Tibial nerve (tissue), 4 donors: ENCODE measurements around the gene YY1. TPM values are rescaled to one million over a fixed set of nuclear protein-coding genes. Genes with fewer than 3 reads are reported as not detected.
"Not testable (repeated sequence)": the region's sequence is repeated elsewhere in the genome, so short reads cannot be mapped to it uniquely, and the experiment has no call there.

ENCODE experiments used
- DNase-seq, 2 donors: peaks; one replicate each; pipeline ENCODE4 v3.0.0-alpha.2; 2019; ENCODE audit warnings: low spot score in 2 of 2
- H3K27ac ChIP-seq, 4 donors: fragments of 200-600 bp; sonication (generic) in 3 of 4; one replicate each; pipeline ENCODE4 v1.5.1; 2017 to 2019; ENCODE audit warnings: mild to moderate bottlenecking in 1 of 4
- H3K27me3 ChIP-seq, 2 donors: fragments of 200-600 bp; sonication (generic) in 1 of 2; one replicate each; pipeline versions ENCODE4 v1.5.1 to v1.6.0; 2017 to 2019
- H3K36me3 ChIP-seq, 3 donors: fragments of 200-600 bp; sonication (generic); one replicate each; pipeline ENCODE4 v1.5.1; 2018 to 2019
- H3K4me1 ChIP-seq, 4 donors: fragments of 200-600 bp; sonication (generic) in 3 of 4; one replicate each; pipeline ENCODE4 v1.5.1; 2017 to 2019
- H3K4me3 ChIP-seq, 4 donors: fragments of 200-600 bp; sonication (generic) in 3 of 4; one replicate each; pipeline ENCODE4 v1.5.1; 2017 to 2019; ENCODE audit warnings: mild to moderate bottlenecking in 1 of 4, moderate library complexity in 1 of 4
- H3K9me3 ChIP-seq, 4 donors: fragments of 200-600 bp; sonication (generic) in 3 of 4; one replicate each; pipeline ENCODE4 v1.5.1; 2017 to 2019
- EP300 ChIP-seq, 2 donors: sonication (generic); formaldehyde crosslinking; IDR thresholded peaks; one replicate each; pipeline ENCODE4 v1.6.1; 2017; ENCODE audit warnings: antibody characterized with exemption in 2 of 2, mild to moderate bottlenecking in 1 of 2
- POLR2A ChIP-seq, 2 donors: fragments of 450-650 bp; IDR thresholded peaks; one replicate each; pipeline ENCODE4 v1.6.1; 2017; ENCODE audit warnings: antibody characterized with exemption in 2 of 2, mild to moderate bottlenecking in 2 of 2, moderate library complexity in 2 of 2
- WGBS, 2 donors: methylation state at CpG; one replicate each; pipeline ENCODE4 v1.1.5; 2018; 5-methylcytosine and 5-hydroxymethylcytosine counted together
- total RNA-seq, 4 donors: library from RNA; depleted of rRNA; stranded (reverse); fragments of >200 nt; gene quantifications; one replicate each; pipeline ENCODE4 v1.1.0, GENCODE V29; 2016
- TF ChIP-seq, protein P1 (sequence below), 5 experiments: fragments of 200-600 bp in 3 of 5; fragments of 450-650 bp in 2 of 5; sonication (generic) in 3 of 5; IDR thresholded peaks; one replicate each; pipeline ENCODE4 v1.5.1; 2016 to 2019; ENCODE audit warnings: antibody characterized with exemption in 5 of 5, mild to moderate bottlenecking in 3 of 5, moderate library complexity in 2 of 5

The YY1 gene
- total RNA-seq, 4 donors from 2014 or later: 55.9 to 60.3 (median 58.7) TPM

GRCh38 chr14:100201701-100202100 is 37.2 kb upstream of the YY1 start:
- no peaks in the 10 kb centered on the region for H3K9me3 ChIP-seq
- no peaks in the 10 kb centered on the region for H3K27me3 ChIP-seq
- TF ChIP-seq POLR2A (IDR thresholded peaks at IDR 0.05) (no peak), EP300 (IDR thresholded peaks at IDR 0.05) (no peak)
- TF ChIP-seq, protein P1, sequence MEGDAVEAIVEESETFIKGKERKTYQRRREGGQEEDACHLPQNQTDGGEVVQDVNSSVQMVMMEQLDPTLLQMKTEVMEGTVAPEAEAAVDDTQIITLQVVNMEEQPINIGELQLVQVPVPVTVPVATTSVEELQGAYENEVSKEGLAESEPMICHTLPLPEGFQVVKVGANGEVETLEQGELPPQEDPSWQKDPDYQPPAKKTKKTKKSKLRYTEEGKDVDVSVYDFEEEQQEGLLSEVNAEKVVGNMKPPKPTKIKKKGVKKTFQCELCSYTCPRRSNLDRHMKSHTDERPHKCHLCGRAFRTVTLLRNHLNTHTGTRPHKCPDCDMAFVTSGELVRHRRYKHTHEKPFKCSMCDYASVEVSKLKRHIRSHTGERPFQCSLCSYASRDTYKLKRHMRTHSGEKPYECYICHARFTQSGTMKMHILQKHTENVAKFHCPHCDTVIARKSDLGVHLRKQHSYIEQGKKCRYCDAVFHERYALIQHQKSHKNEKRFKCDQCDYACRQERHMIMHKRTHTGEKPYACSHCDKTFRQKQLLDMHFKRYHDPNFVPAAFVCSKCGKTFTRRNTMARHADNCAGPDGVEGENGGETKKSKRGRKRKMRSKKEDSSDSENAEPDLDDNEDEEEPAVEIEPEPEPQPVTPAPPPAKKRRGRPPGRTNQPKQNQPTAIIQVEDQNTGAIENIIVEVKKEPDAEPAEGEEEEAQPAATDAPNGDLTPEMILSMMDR (IDR thresholded peaks at IDR 0.05): no peak
- no peaks in the 10 kb centered on the region for H3K36me3 ChIP-seq
- no peaks in the 10 kb centered on the region for H3K4me1 ChIP-seq
- no peak overlapping the region for H3K27ac ChIP-seq
- WGBS, 2 donors: 92 to 93% methylated on average over 5 of the region's 5 CpGs
- no peak for DNase-seq
- H3K4me3 ChIP-seq: no peak overlapping the region

- Histone ChIP-seq H3K4me3 (no peak overlapping the region), H3K36me3 (peaks cover 0 to 4% (median 0%) of the 10 kb centered on the region in 3 donors), H3K27me3 (no peaks in the 10 kb centered on the region), H3K4me1 (no peaks in the 10 kb centered on the region), H3K27ac (no peak overlapping the region), H3K9me3 (no peaks in the 10 kb centered on the region)
- TF ChIP-seq, protein P1 (IDR thresholded peaks at IDR 0.05): no peak
- TF ChIP-seq EP300 (IDR thresholded peaks at IDR 0.05) (no peak), POLR2A (IDR thresholded peaks at IDR 0.05) (no peak)
- no peak for DNase-seq
- WGBS, 2 donors: 51 to 60% methylated on average over 4 of the region's 4 CpGs
These were observed 36.2 kb upstream of the YY1 start for GRCh38 chr14:100202712-100203111.

DNA sequence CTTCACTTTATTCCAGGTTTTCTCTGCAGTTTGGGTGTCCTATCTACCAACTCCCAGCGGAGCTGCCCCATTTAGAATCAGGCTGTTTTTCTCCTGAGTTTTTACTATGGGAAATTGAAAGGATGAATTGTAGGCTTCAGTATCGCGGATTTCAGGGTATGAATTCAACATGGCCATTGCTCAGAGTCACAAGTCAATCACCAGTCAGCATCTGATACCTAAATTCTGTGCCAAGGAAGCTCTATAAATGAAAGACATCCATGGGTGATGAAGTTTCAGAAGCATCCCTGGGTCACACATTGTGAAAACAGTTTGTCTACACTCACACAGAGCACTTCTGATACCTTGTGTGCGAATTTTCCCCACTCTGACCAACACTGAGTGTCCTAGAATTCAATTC is 35.8 kb upstream of the YY1 start:
- no peaks in the 10 kb centered on the region for H3K4me1 ChIP-seq
- H3K4me3 ChIP-seq: no peak overlapping the region
- no peaks in the 10 kb centered on the region for H3K9me3 ChIP-seq
- WGBS, 2 donors: 86 to 91% methylated on average over 4 of the region's 4 CpGs
- TF ChIP-seq, protein P1 (IDR thresholded peaks at IDR 0.05): no peak
- TF ChIP-seq POLR2A (IDR thresholded peaks at IDR 0.05) (no peak), EP300 (IDR thresholded peaks at IDR 0.05) (no peak)
- no peak for DNase-seq
- H3K27ac ChIP-seq: no peak overlapping the region
- no peaks in the 10 kb centered on the region for H3K27me3 ChIP-seq
- H3K36me3 ChIP-seq: peaks cover 0 to 4% (median 0%) of the 10 kb centered on the region in 3 donors

DNA sequence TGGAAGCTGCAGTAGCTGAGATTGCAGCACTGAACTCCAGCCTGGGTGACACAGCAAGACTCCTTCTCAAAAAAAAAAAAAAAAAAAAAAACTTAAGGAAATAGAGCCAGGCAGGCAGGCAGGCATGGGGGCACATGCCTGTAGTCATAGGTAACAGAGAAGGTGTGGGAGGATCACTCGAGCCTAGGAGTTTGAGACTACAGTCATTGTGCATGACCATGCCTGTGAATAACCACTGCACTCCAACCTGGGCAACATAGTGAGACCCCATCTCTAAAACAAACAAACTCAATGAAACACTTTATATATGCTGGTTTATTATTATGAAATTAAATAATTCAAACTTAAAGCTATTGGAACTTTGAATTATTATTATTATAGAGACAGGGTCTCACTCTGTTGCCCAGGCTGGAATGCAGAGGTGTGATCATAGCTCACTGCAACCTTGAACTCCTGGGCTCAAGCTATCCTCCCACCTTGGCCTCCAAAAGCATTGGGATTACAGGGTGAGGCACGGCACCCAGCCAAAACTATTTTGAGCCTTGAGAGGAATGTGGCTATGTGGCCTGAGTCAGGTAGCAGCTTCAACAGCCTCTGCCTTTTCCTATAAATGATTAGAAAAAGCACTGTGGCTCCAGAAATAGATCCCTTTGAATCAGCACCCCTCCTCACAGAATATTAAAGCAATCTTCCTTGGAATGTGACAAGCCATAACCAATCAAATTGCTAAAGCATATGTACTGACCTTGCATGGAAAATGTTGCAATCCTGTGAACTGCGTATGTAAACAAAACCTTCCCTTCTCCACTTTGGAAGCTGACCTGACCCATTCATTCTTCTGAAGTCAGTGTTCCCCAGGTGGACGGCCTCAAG is 34.7 kb upstream of the YY1 start:
- TF ChIP-seq EP300 (IDR thresholded peaks at IDR 0.05): no peak
- TF ChIP-seq, protein P1 (IDR thresholded peaks at IDR 0.05): no peak
- TF ChIP-seq POLR2A (IDR thresholded peaks at IDR 0.05): no peak
- DNase-seq: no peak
- Histone ChIP-seq H3K27me3 (no peaks in the 10 kb centered on the region), H3K9me3 (no peaks in the 10 kb centered on the region), H3K4me3 (no peak overlapping the region), H3K4me1 (no peaks in the 10 kb centered on the region), H3K27ac (no peak overlapping the region), H3K36me3 (peaks cover 0 to 4% (median 0%) of the 10 kb centered on the region in 3 donors)
- WGBS, 2 donors: 77 to 80% methylated on average over 4 of the region's 4 CpGs

DNA sequence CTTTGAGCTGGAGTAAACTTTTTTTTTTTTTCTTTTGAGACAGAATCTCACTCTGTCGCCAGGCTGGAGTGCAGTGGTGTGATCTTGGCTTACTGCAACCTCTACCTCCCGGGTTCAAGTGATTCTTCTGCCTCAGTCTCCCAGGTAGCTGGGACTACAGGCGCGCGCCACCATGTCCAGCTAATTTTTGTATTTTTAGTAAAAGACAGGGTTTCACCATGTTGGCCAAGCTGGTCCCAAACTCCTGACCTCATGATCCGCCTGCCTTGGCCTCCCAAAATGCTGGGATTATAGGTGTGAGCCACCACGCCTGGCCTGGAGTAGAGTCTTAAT is 34.1 kb upstream of the YY1 start:
- H3K9me3 ChIP-seq, H3K36me3 ChIP-seq, DNase-seq, H3K27me3 ChIP-seq, H3K4me3 ChIP-seq, H3K27ac ChIP-seq, H3K4me1 ChIP-seq: not testable (repeated sequence)
- WGBS, 2 donors: 91 to 97% methylated on average over 7 of the region's 7 CpGs

- not testable (repeated sequence) for H3K4me1 ChIP-seq, H3K36me3 ChIP-seq, DNase-seq, H3K27ac ChIP-seq, H3K27me3 ChIP-seq, H3K4me3 ChIP-seq, H3K9me3 ChIP-seq
- 92 to 93% methylated on average over 10 of the region's 10 CpGs for WGBS, 2 donors
These were observed 31.4 kb upstream of the YY1 start for GRCh38 chr14:100207588-100207987.

DNA sequence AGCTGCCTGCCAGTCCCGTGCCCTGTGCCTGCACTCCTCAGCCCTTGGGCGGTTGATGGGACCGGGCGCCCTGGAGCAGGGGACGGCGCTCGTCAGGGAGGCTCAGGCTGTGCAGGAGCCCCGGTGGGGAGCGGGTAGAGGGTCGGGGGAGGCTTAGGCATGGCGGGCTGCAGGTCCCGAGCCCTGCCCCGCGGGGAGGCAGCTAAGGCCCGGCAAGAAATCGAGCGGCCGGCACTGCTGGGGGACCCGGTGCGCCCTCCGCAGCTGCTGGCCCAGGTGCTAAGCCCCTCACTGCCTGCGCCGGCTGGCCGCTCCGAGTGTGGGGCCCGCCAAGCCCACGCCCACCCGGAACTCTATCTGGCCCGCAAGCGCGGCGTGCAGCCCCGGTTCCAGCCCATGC is 30.8 kb upstream of the YY1 start:
- DNase-seq, H3K4me1 ChIP-seq, H3K9me3 ChIP-seq, H3K4me3 ChIP-seq, H3K27me3 ChIP-seq, H3K27ac ChIP-seq, H3K36me3 ChIP-seq: not testable (repeated sequence)
- 96 to 97% methylated on average over 10 to 27 of the region's 33 CpGs for WGBS, 2 donors
